Liver (tissue), 3 donors: ENCODE results near the gene FAM163A.

ENCODE experiments used
- ATF3 ChIP-seq: IDR thresholded peaks from 2 replicates; pipeline ENCODE4 v1.6.1; 2016; ENCODE audit warnings: antibody characterized with exemption
- EGR1 ChIP-seq, 2 donors: IDR thresholded peaks; 2 replicates each; pipeline ENCODE4 v1.6.1; 2016 to 2018; ENCODE audit warnings: antibody characterized with exemption in 2 of 2, low read depth in 2 of 2
- GABPA ChIP-seq, 2 donors: IDR thresholded peaks in 1 of 2; conservative IDR thresholded peaks in 1 of 2; 2 replicates each; pipeline ENCODE4 v1.6.1; 2016; ENCODE audit warnings: antibody characterized with exemption in 2 of 2, mild to moderate bottlenecking in 1 of 2, moderate library complexity in 1 of 2
- JUND ChIP-seq, 2 donors: IDR thresholded peaks; 2 replicates each; pipeline ENCODE4 v1.6.1; 2016; ENCODE audit warnings: antibody characterized with exemption in 2 of 2
- RAD21 ChIP-seq, 2 donors: IDR thresholded peaks; 2 replicates each; pipeline ENCODE4 v1.6.1; 2016; ENCODE audit warnings: antibody characterized with exemption in 2 of 2, mild to moderate bottlenecking in 2 of 2
- REST ChIP-seq: IDR thresholded peaks from 2 replicates; pipeline ENCODE4 v1.6.1; 2016; ENCODE audit warnings: antibody characterized with exemption, mild to moderate bottlenecking
- TAF1 ChIP-seq: conservative IDR thresholded peaks from 2 replicates; pipeline ENCODE4 v1.6.1; 2016; ENCODE audit warnings: antibody characterized with exemption, mild to moderate bottlenecking
- YY1 ChIP-seq: IDR thresholded peaks from 2 replicates; pipeline ENCODE4 v1.6.1; 2016; ENCODE audit warnings: antibody characterized with exemption, mild to moderate bottlenecking
- TF ChIP-seq, protein P1 (sequence below): fragments of 150-350 bp; IDR thresholded peaks from 2 replicates; pipeline ENCODE4 v1.5.1; 2017; ENCODE audit warnings: improper control_type of control experiment, low read depth, low read length; ENCODE audit not compliant: missing input control
- TF ChIP-seq, protein P2 (sequence below): IDR thresholded peaks from 2 replicates; pipeline ENCODE4 v1.6.1; 2016; ENCODE audit warnings: antibody characterized with exemption
- donor health status: healthy.
- donor health status: healthy.

DNA sequence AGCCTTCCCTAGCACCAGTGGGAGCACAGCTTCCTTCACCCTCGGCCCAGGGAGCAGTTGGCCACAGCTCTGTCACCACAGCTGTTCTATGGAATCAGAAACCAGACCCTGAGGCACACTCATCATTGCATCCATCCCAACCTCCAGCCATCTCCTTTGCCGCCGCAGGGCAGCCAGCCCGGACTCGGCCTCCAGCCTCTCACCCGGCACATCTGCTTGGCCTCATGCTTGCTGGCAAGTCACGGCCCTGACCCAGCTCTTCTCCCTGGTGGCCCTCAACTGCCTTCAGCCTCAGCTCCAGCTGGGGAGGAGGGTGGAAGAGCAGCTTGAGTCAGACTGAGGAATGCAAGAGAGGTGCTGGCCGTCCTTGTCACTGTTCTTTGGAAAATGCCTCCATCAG, 74.7 kb downstream of the FAM163A start:
- TF ChIP-seq, protein P1, sequence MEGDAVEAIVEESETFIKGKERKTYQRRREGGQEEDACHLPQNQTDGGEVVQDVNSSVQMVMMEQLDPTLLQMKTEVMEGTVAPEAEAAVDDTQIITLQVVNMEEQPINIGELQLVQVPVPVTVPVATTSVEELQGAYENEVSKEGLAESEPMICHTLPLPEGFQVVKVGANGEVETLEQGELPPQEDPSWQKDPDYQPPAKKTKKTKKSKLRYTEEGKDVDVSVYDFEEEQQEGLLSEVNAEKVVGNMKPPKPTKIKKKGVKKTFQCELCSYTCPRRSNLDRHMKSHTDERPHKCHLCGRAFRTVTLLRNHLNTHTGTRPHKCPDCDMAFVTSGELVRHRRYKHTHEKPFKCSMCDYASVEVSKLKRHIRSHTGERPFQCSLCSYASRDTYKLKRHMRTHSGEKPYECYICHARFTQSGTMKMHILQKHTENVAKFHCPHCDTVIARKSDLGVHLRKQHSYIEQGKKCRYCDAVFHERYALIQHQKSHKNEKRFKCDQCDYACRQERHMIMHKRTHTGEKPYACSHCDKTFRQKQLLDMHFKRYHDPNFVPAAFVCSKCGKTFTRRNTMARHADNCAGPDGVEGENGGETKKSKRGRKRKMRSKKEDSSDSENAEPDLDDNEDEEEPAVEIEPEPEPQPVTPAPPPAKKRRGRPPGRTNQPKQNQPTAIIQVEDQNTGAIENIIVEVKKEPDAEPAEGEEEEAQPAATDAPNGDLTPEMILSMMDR = no peak
- TF ChIP-seq JUND (IDR thresholded peaks at IDR 0.05) (no peak), ATF3 (no peak), EGR1 (IDR thresholded peaks at IDR 0.05; ENCODE audit: low read depth in 2 of 2) (no peak), REST (no peak), YY1 (no peak), TAF1 (no peak), GABPA (IDR thresholded peaks at IDR 0.05 in 1 of 2, conservative IDR thresholded peaks at IDR 0.05 in 1 of 2) (no peak), RAD21 (IDR thresholded peaks at IDR 0.05) (no peak)
- TF ChIP-seq, protein P2, sequence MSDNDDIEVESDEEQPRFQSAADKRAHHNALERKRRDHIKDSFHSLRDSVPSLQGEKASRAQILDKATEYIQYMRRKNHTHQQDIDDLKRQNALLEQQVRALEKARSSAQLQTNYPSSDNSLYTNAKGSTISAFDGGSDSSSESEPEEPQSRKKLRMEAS = no peak
